Rectal smooth muscle tissue (tissue), 1 donor: Measurements from ENCODE around the gene SOHLH1.
A peak's percentile ranks its signal among the peaks of the same experiment; 100 is the strongest.

Source experiments
- H3K27ac ChIP-seq: one replicate; pipeline ENCODE4 v1.7.0; 2013; ENCODE audit warnings: low read depth, low read length, inconsistent platforms
- H3K27me3 ChIP-seq: one replicate; pipeline ENCODE4 v1.7.0; 2013; ENCODE audit warnings: low read length; ENCODE audit not compliant: control insufficient read depth, insufficient read depth
- H3K36me3 ChIP-seq: one replicate; pipeline ENCODE4 v1.7.0; 2013; ENCODE audit warnings: low read length; ENCODE audit not compliant: control insufficient read depth, insufficient read depth
- H3K4me1 ChIP-seq: one replicate; pipeline ENCODE4 v1.7.0; 2013; ENCODE audit warnings: low read length; ENCODE audit not compliant: control insufficient read depth, insufficient read depth
- H3K4me3 ChIP-seq: one replicate; pipeline ENCODE4 v1.7.0; 2013; ENCODE audit warnings: low read length
- H3K9ac ChIP-seq: one replicate; pipeline ENCODE4 v1.7.0; 2013; ENCODE audit warnings: low read length

SOHLH1 gene

GRCh38 chr9:135707252-135708138 is 8.2 kb upstream of the SOHLH1 start:
- H3K9ac ChIP-seq: no peak overlapping the region

GRCh38 chr9:135706288-135706687 is 7.0 kb upstream of the SOHLH1 start:
- H3K4me1 ChIP-seq: no peaks in the 10 kb centered on the region
- no peak overlapping the region for H3K9ac ChIP-seq
- H3K27ac ChIP-seq: no peak overlapping the region
- H3K27me3 ChIP-seq: peaks cover 18% of the 10 kb centered on the region
- no peak overlapping the region for H3K4me3 ChIP-seq
- no peaks in the 10 kb centered on the region for H3K36me3 ChIP-seq

More at GRCh38 chr9:135707252-135708138, 8.2 kb upstream of the SOHLH1 start:
- H3K4me3 ChIP-seq: no peak overlapping the region
- no peaks in the 10 kb centered on the region for H3K36me3 ChIP-seq
- H3K27ac ChIP-seq: no peak overlapping the region
- H3K4me1 ChIP-seq: no peaks in the 10 kb centered on the region
- H3K27me3 ChIP-seq: peaks cover 18% of the 10 kb centered on the region

GRCh38 chr9:135705376-135705775 is 6.1 kb upstream of the SOHLH1 start:
- Histone ChIP-seq H3K27me3 (peaks cover 18% of the 10 kb centered on the region), H3K36me3 (no peaks in the 10 kb centered on the region), H3K4me1 (no peaks in the 10 kb centered on the region), H3K4me3 (no peak overlapping the region), H3K9ac (no peak overlapping the region), H3K27ac (no peak overlapping the region)

GRCh38 chr9:135704483-135704882 is 5.2 kb upstream of the SOHLH1 start:
- H3K27ac ChIP-seq: no peak overlapping the region
- no peak overlapping the region for H3K4me3 ChIP-seq
- H3K4me1 ChIP-seq: no peaks in the 10 kb centered on the region
- peaks cover 18% of the 10 kb centered on the region for H3K27me3 ChIP-seq
- no peak overlapping the region for H3K9ac ChIP-seq
- no peaks in the 10 kb centered on the region for H3K36me3 ChIP-seq

GRCh38 chr9:135703726-135704125 is 4.4 kb upstream of the SOHLH1 start:
- no peak overlapping the region for H3K9ac ChIP-seq

GRCh38 chr9:135701959-135702721 is 2.9 kb upstream of the SOHLH1 start, which contains the start of gene KCNT1:
Gene KCNT1, plus strand, starts transcription at chr9:135702185. Its CDS starts 74 bp downstream, at chr9:135702259.
- Histone ChIP-seq H3K9ac (no peak within 1 kb of the TSS), H3K27ac (no peak within 1 kb of the TSS), H3K4me3 (peak within 1 kb of the TSS; percentile 15), H3K4me1 (no peaks in the 10 kb centered on the region), H3K27me3 (peaks cover 18% of the 10 kb centered on the region), H3K36me3 (no peaks in the 10 kb centered on the region)

More at GRCh38 chr9:135703726-135704125, 4.4 kb upstream of the SOHLH1 start:
- peaks cover 18% of the 10 kb centered on the region for H3K27me3 ChIP-seq
- H3K36me3 ChIP-seq: no peaks in the 10 kb centered on the region
- no peaks in the 10 kb centered on the region for H3K4me1 ChIP-seq
- no peak overlapping the region for H3K4me3 ChIP-seq
- H3K27ac ChIP-seq: no peak overlapping the region

- H3K27ac ChIP-seq: no peak overlapping the region
- H3K4me1 ChIP-seq: no peaks in the 10 kb centered on the region
- H3K36me3 ChIP-seq: no peaks in the 10 kb centered on the region
- no peak overlapping the region for H3K4me3 ChIP-seq
- H3K9ac ChIP-seq: no peak overlapping the region
- peaks cover 18% of the 10 kb centered on the region for H3K27me3 ChIP-seq
These were observed 2.0 kb upstream of the SOHLH1 start for GRCh38 chr9:135701067-135701958.

- no peak overlapping the region for H3K27ac ChIP-seq
- H3K27me3 ChIP-seq: peaks cover 18% of the 10 kb centered on the region
- H3K36me3 ChIP-seq: no peaks in the 10 kb centered on the region
- no peak overlapping the region for H3K4me3 ChIP-seq
- H3K9ac ChIP-seq: no peak overlapping the region
- no peaks in the 10 kb centered on the region for H3K4me1 ChIP-seq
These were observed 1.2 kb upstream of the SOHLH1 start for GRCh38 chr9:135700525-135700924.

- no peaks in the 10 kb centered on the region for H3K4me1 ChIP-seq
- H3K27me3 ChIP-seq: peaks cover 8% of the 10 kb centered on the region
- no peak overlapping the region for H3K27ac ChIP-seq
- no peaks in the 10 kb centered on the region for H3K36me3 ChIP-seq
- no peak overlapping the region for H3K4me3 ChIP-seq
- no peak overlapping the region for H3K9ac ChIP-seq
These were observed 514 bp downstream of the SOHLH1 start for GRCh38 chr9:135698767-135699166.

GRCh38 chr9:135698236-135698635 is 1.0 kb downstream of the SOHLH1 start:
- H3K4me1 ChIP-seq: no peaks in the 10 kb centered on the region

GRCh38 chr9:135697226-135697625 is 2.1 kb downstream of the SOHLH1 start:
- Histone ChIP-seq H3K27me3 (no peaks in the 10 kb centered on the region), H3K4me3 (no peak overlapping the region), H3K27ac (no peak overlapping the region), H3K9ac (no peak overlapping the region), H3K36me3 (no peaks in the 10 kb centered on the region), H3K4me1 (no peaks in the 10 kb centered on the region)

More at GRCh38 chr9:135698236-135698635, 1.0 kb downstream of the SOHLH1 start:
- H3K27ac ChIP-seq: no peak overlapping the region
- no peaks in the 10 kb centered on the region for H3K36me3 ChIP-seq
- H3K27me3 ChIP-seq: peaks cover 6% of the 10 kb centered on the region
- no peak overlapping the region for H3K4me3 ChIP-seq
- no peak overlapping the region for H3K9ac ChIP-seq

- no peak overlapping the region for H3K27ac ChIP-seq
These were observed 2.8 kb downstream of the SOHLH1 start for GRCh38 chr9:135696446-135696845.

More at GRCh38 chr9:135696446-135696845, 2.8 kb downstream of the SOHLH1 start:
- no peaks in the 10 kb centered on the region for H3K27me3 ChIP-seq
- H3K9ac ChIP-seq: no peak overlapping the region
- no peak overlapping the region for H3K4me3 ChIP-seq
- no peaks in the 10 kb centered on the region for H3K4me1 ChIP-seq
- no peaks in the 10 kb centered on the region for H3K36me3 ChIP-seq
